NCI-H526 treated with DMSO at 0.1 percent for 48 hours (cell line): Measurements from ENCODE around the gene PLA2G5.

Experiments used
- DNase-seq: peaks from one replicate; lab custom pipeline; 2025; lab: John Stamatoyannopoulos, UW

PLA2G5 gene

DNA sequence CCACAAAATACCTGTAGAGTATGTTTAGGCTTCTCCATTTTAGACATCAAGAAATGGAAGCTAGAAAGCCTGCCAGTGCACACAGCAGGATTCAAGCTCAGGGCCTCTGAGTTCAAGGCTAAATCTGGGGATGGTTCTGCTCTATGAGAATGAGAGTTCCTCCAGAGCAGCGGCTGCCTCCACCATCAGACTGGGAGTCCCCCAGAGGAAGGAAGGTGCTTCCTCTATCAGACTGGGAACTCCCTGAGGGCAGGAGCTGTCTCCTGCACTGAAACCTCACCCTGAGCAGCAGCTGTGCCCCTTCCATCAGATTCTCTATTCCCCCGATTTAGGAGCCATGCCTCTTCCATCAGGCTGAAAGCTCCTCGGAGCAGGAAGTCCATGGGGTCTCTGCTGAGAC is 20.1 kb downstream of the PLA2G5 start:
- no peak for DNase-seq

DNA sequence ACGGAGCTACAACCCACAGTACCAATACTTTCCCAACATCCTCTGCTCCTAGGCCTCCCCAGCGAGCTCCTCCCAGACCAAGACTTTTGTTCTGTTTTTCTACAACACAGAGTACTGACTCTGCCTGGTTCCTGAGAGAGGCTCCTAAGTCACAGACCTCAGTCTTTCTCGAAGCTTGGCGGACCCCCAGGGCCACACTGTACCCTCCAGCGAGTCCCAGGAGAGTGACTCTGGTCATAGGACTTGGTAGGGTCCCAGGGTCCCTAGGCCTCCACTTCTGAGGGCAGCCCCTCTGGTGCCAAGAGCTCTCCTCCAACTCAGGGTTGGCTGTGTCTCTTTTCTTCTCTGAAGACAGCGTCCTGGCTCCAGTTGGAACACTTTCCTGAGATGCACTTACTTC is 20.6 kb downstream of the PLA2G5 start:
- no peak for DNase-seq

DNA sequence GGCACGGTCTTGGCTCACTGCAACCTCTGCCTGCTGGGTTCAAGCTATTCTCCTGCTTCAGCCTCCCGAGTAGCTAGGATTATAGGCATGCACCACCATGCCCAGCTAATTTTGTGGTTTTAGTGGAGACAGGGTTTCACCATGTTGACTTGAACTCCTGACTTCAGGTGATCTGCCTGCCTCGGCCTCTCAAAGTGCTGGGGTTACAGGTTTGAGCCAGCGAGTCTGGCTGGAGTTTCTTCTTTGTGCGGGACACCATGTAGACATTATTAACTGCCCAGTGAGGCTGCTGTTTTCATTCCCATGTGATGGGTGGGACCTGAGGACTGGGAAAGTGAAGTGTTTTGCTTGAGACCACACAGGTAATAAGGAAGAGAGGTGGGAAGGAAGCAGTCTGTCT is 23.3 kb downstream of the PLA2G5 start:
- DNase-seq, result no peak

- no peak for DNase-seq
Observed at GRCh38 chr1:20093940-20094391, 24.0 kb downstream of the PLA2G5 start.

GRCh38 chr1:20095564-20096434 is 25.8 kb downstream of the PLA2G5 start:
- no peak for DNase-seq

GRCh38 chr1:20096840-20097447 is 26.9 kb downstream of the PLA2G5 start:
- DNase-seq, result no peak

GRCh38 chr1:20099533-20099932 is 29.5 kb downstream of the PLA2G5 start:
- no peak for DNase-seq

DNA sequence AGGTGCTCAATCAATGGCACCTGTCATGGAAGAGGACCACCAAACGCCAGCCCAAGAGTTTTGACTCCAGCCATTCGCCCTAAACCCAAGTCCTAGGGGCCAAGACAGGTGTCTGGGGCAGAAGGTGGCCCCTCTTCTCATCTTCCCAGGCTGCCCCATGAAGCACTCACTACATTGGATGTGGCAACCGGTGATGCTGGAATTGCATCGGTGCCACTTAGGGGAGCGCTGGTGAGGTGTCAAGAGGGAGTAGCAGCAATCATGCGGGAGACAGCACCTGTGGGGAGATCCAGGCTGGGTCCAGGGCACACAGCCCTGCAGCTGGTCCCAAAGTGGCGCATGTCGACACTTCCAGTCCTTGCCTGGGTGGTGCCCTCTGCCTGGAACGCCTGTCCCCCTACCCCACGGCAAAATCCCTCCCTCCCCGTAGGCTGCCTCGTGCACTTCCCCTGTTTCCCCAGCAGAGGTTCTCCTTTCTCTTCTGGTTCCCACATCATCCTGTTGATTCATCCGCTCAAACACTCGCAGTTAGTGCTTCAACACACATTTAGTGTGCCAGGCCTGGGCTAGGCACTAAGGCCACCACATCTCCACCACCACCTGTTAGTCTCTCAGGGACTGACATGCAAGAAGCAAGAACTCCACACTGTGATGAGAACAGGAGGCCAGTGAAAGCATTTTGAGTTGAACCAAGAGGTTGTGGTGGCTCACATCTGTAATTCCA is 30.8 kb downstream of the PLA2G5 start:
- peak; percentile 0 for DNase-seq

DNA sequence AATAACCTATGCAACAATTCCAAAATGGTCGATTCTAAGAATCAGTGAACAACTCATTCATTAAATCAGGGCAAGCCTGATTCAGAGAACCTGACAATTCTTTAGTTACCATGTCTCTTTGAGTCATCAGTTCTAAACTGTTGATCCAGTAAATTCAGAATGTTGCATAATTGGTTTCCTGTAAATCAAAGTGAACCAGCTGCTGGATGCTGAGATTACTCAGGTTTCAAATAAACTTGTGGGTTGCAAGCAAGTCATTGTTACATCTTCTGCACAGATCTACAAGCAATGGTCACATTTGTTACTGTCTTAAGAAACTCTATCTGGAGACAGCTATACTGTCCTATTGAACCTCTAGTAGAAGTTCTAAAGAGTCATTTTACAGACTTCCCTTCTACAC is 32.9 kb downstream of the PLA2G5 start:
- no peak for DNase-seq

GRCh38 chr1:20105856-20106255 is 35.9 kb downstream of the PLA2G5 start:
- no peak for DNase-seq

DNA sequence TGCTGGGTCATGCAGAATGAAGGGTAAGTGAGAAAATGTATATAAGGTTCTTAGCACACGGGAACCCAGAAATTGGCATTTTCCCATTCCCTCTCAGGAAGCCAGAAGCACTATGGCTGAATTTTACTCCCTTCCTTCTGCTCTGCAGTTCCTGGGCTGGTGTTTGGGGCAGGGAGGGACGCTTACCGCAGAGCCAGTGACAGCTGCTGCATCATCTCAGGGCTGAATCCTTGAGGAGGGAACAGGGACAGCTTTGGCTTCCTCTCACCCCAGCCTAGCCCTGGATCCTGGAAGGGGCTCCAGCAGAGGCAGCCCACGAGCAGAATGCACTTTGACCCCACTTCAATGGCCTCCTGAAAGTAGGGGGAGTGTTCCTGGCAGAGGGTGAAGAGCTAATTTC is 37.4 kb downstream of the PLA2G5 start:
- DNase-seq, result no peak

GRCh38 chr1:20107796-20108195 is 37.8 kb downstream of the PLA2G5 start:
- no peak for DNase-seq

GRCh38 chr1:20108366-20109123 is 38.6 kb downstream of the PLA2G5 start:
- no peak for DNase-seq

DNA sequence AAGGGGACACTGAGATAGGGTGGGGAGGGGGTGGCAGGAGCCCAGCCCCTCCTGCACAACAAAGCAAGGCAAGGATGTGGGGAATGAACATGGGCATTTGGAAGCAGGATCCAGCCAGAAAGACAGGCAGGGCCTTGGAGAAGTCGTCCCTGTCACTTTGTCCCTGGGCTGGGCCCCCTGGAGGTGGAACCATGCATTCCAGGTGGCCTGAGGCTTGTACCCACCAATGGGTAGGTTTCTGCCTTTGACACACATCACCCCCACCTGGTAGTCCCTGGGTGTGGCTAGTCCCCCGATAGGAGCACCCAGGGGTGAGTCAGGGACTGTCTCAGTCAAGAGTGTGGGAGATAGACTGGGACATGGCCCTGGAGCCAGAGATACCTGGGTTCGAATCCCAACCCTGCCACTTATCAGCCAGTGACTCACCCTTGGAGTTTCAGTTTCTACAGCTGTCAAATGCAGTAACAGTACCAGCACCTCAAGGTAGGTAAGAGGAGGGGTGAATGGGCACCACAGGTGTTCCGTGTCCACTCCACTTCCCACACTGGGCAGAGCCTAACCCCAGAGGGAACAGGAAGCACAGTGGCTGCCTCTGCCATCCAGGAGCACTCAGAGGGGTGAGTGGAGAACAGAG is 39.3 kb downstream of the PLA2G5 start:
- no peak for DNase-seq

- no peak for DNase-seq
Observed at GRCh38 chr1:20110679-20111078, 40.7 kb downstream of the PLA2G5 start.

DNA sequence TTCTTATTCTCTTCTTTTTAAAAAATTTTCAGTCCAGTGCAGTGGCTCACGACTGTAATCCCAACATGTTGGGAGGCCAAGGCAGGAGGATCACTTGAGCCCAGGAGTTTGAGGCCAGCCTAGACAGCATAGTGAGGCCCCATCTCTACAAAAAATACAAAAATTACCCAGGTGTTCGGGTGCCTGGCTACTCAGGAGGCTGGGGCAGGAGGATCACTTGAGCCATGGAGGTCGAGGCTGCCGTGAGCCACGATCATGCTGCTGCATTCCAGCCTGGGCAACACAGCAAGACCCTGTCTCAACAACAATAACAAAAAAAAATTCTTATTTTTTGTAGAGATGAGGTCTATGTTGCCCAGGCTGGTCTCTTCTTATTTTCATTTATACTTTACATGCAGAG is 41.5 kb downstream of the PLA2G5 start:
- no peak for DNase-seq

DNA sequence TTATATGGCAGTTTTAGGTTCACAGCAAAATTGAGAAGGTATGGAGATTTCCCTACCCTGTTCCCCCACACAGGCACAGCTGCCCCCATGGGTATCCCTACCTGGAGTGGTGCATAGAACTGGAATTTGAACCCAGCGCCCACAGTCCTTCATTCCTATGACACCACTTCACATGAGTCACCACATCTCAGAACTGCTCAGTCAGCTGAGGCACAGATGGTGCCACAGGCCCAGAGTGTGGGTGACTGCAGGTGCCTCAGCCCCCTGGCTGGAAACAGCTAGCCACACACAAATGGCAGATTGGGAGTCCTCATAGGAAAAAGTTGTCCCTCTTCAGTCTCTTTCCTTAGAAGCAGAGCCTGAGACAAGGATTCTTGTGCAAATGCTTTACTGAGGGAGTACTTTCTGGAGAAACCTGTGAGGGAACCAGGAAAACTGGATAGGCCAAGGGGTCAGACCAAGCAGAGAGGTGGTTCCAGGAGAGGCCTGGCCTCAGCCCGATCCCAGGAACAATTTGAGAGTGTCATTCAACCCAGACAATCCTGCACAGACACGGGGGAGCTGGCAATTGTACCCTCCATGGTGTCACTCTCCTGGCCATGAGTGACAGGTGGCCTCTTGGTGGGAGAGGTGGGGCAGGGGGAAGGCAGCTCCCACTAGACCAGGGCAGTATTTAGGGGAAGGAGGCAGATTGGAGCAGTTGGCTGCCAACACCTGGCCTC is 42.4 kb downstream of the PLA2G5 start:
- DNase-seq, result no peak

- DNase-seq, result no peak
Observed at GRCh38 chr1:20114021-20114648, 44.1 kb downstream of the PLA2G5 start.

- no peak for DNase-seq
Observed at GRCh38 chr1:20115479-20115878, 45.5 kb downstream of the PLA2G5 start.

DNA sequence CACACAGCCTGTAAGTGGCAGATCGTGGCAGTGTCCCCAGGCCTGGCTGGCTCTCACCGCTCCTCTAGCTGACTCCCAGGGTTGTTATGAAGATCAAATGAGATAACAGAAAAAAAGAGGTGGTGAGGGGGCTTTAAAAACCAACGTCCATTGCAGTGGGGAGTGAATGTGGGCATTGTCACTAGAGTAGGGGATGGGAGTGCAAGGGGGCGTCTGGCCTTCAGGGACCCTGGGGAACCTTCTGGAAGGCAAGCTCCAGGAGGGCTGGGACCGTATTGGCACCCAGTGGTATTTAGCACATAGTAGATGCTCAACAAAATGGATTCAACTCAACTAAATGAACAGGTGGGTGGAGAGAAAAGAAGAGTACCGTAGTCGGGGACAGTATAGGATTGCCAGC is 45.9 kb downstream of the PLA2G5 start:
- DNase-seq, result no peak

DNA sequence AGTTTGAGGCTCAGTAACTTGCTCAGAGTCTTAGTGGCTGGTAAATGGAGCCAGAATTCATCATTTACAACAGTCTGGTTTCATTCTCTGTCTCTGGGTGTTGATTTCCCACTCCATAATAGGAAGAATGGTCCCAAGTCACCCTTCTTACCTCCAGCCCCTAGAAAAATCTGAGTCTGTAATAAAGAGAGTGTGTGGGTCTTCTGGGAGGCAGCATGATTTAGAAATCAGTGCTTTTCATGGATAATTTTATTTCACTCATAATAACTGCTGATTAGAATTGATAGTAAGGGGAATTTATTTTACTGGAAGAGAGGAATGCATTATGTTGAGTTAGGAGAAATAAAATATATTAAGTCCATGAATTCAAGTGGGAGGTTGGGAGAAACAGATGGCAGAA is 47.2 kb downstream of the PLA2G5 start:
- no peak for DNase-seq
